PC-3 (cell line): ENCODE results near the gene TNP2. TPM values are rescaled to one million over a fixed set of nuclear protein-coding genes. Genes with fewer than 3 reads are reported as not detected.

ENCODE experiments used
- ATAC-seq: fragments of 200-7000 bp; cut with Tn5 transposase; 2 replicates; pipeline ENCODE4 v1.9.1; 2020; ENCODE audit warnings: mild to moderate bottlenecking, moderate library complexity
- BruUV-seq: library from RNA; stranded (reverse); fragments of 400-500 nt; replicated peaks from 2 replicates; lab custom pipeline; 2021; lab: Mats Ljungman, UMichigan
- CTCF ChIA-PET: fragments of 300-600 bp; sonication (Branson Sonifier 250); formaldehyde crosslinking; loops from one replicate; lab custom pipeline; 2022; ENCODE audit warnings: antibody characterized with exemption; lab: Charles Lee
- POLR2A ChIA-PET: fragments of 300-600 bp; sonication (Branson Sonifier 250); formaldehyde crosslinking; loops from one replicate; lab custom pipeline; 2022; ENCODE audit warnings: antibody characterized with exemption; ENCODE audit not compliant: unreplicated experiment; lab: Charles Lee
- DNase-seq: peaks from one replicate; pipeline ENCODE4 v3.0.0-alpha.2; 2015
- H2AFZ ChIP-seq: fragments of 300-600 bp; sonication (generic); 2 replicates; pipeline ENCODE4 v1.6.0; 2016; ENCODE audit warnings: antibody characterized with exemption, low read length
- H3F3A ChIP-seq: fragments of 300-600 bp; sonication (generic); one replicate; pipeline ENCODE4 v1.6.0; 2017; ENCODE audit warnings: antibody characterized with exemption, low read length, control low read depth, mild to moderate bottlenecking; ENCODE audit not compliant: unreplicated experiment
- H3K27ac ChIP-seq: fragments of 300-600 bp; sonication (generic); 2 replicates; pipeline ENCODE4 v1.5.1; 2016; ENCODE audit warnings: mild to moderate bottlenecking, low read length
- H3K27me3 ChIP-seq: fragments of 300-600 bp; sonication (generic); 2 replicates; pipeline ENCODE4 v1.6.1; 2016; ENCODE audit warnings: low read length, mixed read lengths
- H3K36me3 ChIP-seq: fragments of 300-600 bp; sonication (generic); 2 replicates; pipeline ENCODE4 v1.6.1; 2016; ENCODE audit warnings: low read depth, mixed run types, low read length, mixed read lengths
- H3K4me1 ChIP-seq: fragments of 300-600 bp; sonication (generic); 2 replicates; pipeline ENCODE4 v1.5.1; 2016; ENCODE audit warnings: low read length; ENCODE audit not compliant: insufficient read depth
- H3K4me2 ChIP-seq: fragments of 300-600 bp; sonication (generic); 2 replicates; pipeline ENCODE4 v1.6.0; 2016; ENCODE audit warnings: low read length
- H3K4me3 ChIP-seq: fragments of 300-600 bp; sonication (generic); 2 replicates; pipeline ENCODE4 v1.5.1; 2016; ENCODE audit warnings: mild to moderate bottlenecking, low read length, mixed read lengths
- H3K79me2 ChIP-seq: fragments of 300-600 bp; sonication (generic); 2 replicates; pipeline ENCODE4 v1.6.1; 2017; ENCODE audit warnings: low read length, mixed read lengths
- H3K9ac ChIP-seq: fragments of 300-600 bp; sonication (generic); 2 replicates; pipeline ENCODE4 v1.6.0; 2016; ENCODE audit warnings: mild to moderate bottlenecking, low read length
- H3K9me2 ChIP-seq: fragments of 300-600 bp; sonication (generic); replicated peaks from 2 replicates; pipeline ENCODE4 v1.6.1; 2016; ENCODE audit warnings: mixed run types, low read length, mixed read lengths
- H3K9me3 ChIP-seq: fragments of 300-600 bp; sonication (generic); 2 replicates; pipeline ENCODE4 v1.6.1; 2016; ENCODE audit warnings: low read length, mixed read lengths
- H4K20me1 ChIP-seq: fragments of 300-600 bp; sonication (generic); 2 replicates; pipeline ENCODE4 v1.6.1; 2016; ENCODE audit warnings: low read length, mixed read lengths
- EZH2 ChIP-seq: fragments of 300-600 bp; sonication (generic); IDR thresholded peaks from one replicate; pipeline ENCODE4 v1.6.1; 2017; ENCODE audit warnings: antibody characterized with exemption, mild to moderate bottlenecking, low read length; ENCODE audit not compliant: unreplicated experiment
- EZH2phosphoT487 ChIP-seq: fragments of 300-600 bp; sonication (generic); IDR thresholded peaks from 2 replicates; pipeline ENCODE4 v1.6.1; 2018; ENCODE audit warnings: mild to moderate bottlenecking, antibody characterized with exemption, low read length, borderline replicate concordance
- intact Hi-C: fragments of 100-400 bp; cut with micrococcal nuclease; formaldehyde crosslinking; loops from 2 replicates; pipeline ENCODE4 v1.9.0; 2023
- total RNA-seq: library from RNA; depleted of rRNA; stranded (reverse); fragments of >200 nt; gene quantifications from 2 replicates; pipeline ENCODE4 v1.2.3, GENCODE V29; 2014
- TF ChIP-seq, protein P1 (sequence below): fragments of 300-600 bp; sonication (generic); conservative IDR thresholded peaks from 2 replicates; pipeline ENCODE4 v1.5.1; 2017; ENCODE audit warnings: antibody characterized with exemption, low read depth, mild to moderate bottlenecking, low read length

Gene TNP2
- total RNA-seq, 1 experiment from 2014 or later: not detected

DNA sequence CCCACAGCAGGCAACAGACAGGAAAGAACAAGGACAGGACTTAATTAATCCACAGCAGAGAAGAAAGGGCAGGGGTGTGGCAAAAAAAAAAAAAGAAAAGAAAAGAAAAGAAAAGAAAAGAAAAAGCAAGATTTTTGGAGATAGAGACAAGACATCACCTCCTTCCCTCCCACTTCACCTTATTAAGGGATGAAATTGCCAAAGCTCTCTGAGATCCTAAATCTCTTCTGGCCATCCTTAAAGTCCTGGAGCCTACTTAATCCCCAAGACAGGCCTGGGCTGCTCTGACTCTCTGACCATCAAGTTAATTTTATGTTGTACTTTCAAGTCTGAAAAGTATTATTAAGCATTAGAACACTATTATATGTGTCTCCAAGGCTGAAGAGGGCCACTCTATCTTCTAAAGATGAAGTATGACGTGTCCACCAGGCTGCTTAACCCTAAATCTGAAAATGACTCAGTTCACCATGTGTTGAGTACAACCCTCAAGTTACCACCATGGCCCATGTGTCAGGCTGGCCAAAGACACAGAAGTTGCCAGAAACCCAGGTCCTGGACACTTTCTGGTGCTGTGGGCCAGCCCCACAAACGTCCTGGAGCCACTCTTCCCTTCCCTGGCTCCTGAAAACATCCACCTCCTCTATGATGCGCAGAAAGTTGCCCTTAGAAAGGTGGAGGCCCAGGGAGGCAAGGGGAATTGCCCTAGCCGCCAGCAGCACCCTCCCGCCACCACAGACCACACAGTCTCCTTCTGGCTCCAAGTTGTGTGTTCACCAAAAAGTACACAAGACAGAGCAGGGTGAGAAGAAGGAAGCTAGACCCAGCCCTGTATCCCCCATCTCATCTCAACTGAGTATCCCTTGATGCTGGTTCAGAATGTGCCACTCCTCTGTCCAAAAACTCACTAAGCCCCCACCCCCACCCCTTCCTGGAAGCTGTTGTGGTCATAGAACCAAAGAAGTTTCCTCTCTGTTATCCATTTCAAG is 15.8 kb downstream of the TNP2 start:
- Histone ChIP-seq H3F3A (no peaks in the 10 kb centered on the region), H3K9me2 (no peaks in the 10 kb centered on the region), H3K4me1 (peaks cover 21% of the 10 kb centered on the region), H3K27ac (no peak overlapping the region), H3K9ac (no peak overlapping the region), H3K36me3 (no peaks in the 10 kb centered on the region), H3K9me3 (no peaks in the 10 kb centered on the region), H2AFZ (no peak overlapping the region), H3K4me2 (peak overlapping the region; percentile 98), H4K20me1 (peaks cover 22% of the 10 kb centered on the region), H3K27me3 (no peaks in the 10 kb centered on the region), H3K4me3 (peak overlapping the region; percentile 82; the same call in 1 of the 2 replicates), H3K79me2 (peaks cover 26% of the 10 kb centered on the region)
- no peak for TF ChIP-seq EZH2
- no peak for TF ChIP-seq EZH2phosphoT487
- TF ChIP-seq, protein P1, sequence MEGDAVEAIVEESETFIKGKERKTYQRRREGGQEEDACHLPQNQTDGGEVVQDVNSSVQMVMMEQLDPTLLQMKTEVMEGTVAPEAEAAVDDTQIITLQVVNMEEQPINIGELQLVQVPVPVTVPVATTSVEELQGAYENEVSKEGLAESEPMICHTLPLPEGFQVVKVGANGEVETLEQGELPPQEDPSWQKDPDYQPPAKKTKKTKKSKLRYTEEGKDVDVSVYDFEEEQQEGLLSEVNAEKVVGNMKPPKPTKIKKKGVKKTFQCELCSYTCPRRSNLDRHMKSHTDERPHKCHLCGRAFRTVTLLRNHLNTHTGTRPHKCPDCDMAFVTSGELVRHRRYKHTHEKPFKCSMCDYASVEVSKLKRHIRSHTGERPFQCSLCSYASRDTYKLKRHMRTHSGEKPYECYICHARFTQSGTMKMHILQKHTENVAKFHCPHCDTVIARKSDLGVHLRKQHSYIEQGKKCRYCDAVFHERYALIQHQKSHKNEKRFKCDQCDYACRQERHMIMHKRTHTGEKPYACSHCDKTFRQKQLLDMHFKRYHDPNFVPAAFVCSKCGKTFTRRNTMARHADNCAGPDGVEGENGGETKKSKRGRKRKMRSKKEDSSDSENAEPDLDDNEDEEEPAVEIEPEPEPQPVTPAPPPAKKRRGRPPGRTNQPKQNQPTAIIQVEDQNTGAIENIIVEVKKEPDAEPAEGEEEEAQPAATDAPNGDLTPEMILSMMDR: no peak
- CTCF ChIA-PET: no interaction called here
- DNase-seq (no peak), ATAC-seq (no peak)
- no TSS peak for BruUV-seq
- POLR2A ChIA-PET: no interaction called here
- intact Hi-C loops: loop anchor here (10.0 kb wide), 1 partner anchor 119 kb away; no protein-coding TSS in a partner anchor

DNA sequence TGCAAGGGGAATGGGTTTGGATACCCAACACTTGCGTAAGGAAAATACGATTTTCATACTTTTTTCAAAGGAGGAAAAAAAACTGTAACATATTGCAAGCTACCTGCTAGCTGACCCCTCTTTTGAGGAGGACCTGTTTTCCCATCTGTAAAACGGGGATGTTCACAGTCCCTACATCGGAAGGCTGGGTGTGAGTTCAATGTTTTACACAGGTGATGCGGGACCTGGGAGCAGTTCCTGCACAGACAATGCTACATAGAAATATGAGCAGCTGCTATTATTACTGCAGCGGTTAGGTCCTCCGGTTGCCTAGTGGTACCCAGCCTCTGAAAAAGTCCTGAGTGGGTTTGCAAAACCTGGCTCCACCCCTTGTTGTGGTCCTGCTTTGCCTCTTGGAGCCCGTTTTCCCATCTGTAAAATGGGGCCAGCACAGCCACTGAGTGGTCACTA is 16.6 kb downstream of the TNP2 start:
- H3K9ac ChIP-seq: no peak overlapping the region
- CTCF ChIA-PET: no interaction called here
- TF ChIP-seq EZH2phosphoT487 (no peak), EZH2 (no peak)
- TF ChIP-seq, protein P1: no peak

More for the DNA sequence above, 16.6 kb downstream of the TNP2 start:
- DNase-seq: no peak
- Histone ChIP-seq H3K79me2 (peaks cover 26% of the 10 kb centered on the region), H3K27me3 (no peaks in the 10 kb centered on the region), H3K4me1 (peaks cover 21% of the 10 kb centered on the region), H2AFZ (no peak overlapping the region), H3K9me2 (no peaks in the 10 kb centered on the region), H3K36me3 (no peaks in the 10 kb centered on the region), H4K20me1 (peaks cover 22% of the 10 kb centered on the region), H3K9me3 (no peaks in the 10 kb centered on the region), H3K4me3 (no peak overlapping the region), H3F3A (no peaks in the 10 kb centered on the region), H3K27ac (no peak overlapping the region), H3K4me2 (no peak overlapping the region)
- ATAC-seq: no peak
- intact Hi-C loops: loop anchor here (10.0 kb wide), 1 partner anchor 118 kb away; no protein-coding TSS in a partner anchor
- BruUV-seq: no TSS peak
- POLR2A ChIA-PET: no interaction called here
